ENCODE measurements around the gene STAT3.

Gene STAT3

DNA sequence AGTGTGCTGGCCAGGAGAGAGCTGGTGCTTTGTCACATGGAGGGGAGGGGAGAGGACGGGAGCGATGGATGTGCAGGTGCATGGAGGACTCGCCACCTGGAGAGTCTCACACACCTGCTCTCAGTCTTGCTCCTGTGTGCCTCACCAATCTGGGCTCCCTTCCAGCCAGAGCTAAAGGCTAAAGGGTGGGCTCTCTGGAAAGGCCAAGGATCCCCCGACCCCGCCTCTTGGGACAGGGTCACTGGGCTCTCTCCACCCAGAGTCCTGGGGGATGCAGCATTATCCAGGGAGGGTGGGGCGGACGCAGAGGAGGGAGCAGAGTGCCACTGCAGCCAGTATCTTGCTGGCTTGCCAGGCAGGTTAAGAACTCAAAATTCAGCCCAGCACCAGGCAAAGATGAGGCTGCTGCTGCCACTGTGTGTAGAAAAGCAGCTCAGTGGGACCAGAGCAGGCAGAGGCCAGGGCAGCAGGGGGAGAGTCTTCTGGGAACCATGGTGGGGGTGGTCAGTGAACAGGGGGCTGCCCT lies 106.6 kb downstream of the STAT3 start:
- CTCF ChIA-PET, result interaction anchor here (1.3 kb wide), 1 partner anchor 59 kb away, joined by 5 read pairs; no protein-coding TSS in a partner anchor
- Mint-ChIP-seq H3K27ac (no peak overlapping the region), H3K9me3 (no peaks in the 10 kb centered on the region), H3K4me3 (no peak overlapping the region), H3K36me3 (peaks cover 3% of the 10 kb centered on the region), H3K4me1 (peaks cover 36% of the 10 kb centered on the region), H3K27me3 (no peaks in the 10 kb centered on the region)
- DNase-seq, result no peak

DNA sequence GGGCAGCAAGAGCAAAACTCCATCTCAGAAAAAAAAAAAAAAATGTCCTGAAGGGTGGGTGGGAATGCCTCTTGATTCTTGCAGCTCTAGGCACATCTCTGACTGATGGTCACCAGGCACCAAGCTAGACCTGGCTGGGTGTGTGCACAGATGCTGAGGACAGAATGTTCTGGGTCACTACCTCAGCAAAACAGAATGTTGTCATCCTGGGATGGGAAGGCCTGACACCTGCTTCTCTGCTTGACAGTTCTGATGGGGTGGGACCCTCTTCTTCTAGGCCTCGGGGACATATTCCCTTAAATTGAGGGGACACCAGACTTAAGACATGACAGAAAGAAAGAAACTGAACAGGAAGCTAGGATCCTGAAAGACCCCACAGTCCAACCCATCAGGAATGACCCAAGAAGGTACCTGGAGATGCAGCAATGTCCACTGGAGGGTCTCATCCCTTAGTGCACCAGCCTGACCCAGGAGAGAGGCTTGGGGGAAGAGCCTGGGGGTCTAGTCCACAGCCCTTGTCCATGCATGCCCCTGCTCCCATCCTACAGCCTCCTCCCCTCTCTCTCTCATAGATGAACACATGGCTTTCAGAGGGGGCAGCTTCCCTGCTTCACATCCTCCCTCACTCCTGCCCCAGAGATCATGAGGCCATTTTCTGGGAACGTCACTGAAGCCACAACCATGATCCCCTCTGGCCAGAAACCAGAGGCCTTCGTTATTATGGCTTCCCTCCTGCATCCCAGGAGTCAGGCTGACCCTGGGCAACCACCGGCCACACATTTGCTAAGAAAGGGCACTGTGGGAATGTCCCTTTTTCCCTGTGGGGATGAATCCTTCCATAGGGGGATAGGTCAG lies 108.2 kb downstream of the STAT3 start:
- Mint-ChIP-seq H3K27ac (no peak overlapping the region), H3K4me3 (no peak overlapping the region)

DNA sequence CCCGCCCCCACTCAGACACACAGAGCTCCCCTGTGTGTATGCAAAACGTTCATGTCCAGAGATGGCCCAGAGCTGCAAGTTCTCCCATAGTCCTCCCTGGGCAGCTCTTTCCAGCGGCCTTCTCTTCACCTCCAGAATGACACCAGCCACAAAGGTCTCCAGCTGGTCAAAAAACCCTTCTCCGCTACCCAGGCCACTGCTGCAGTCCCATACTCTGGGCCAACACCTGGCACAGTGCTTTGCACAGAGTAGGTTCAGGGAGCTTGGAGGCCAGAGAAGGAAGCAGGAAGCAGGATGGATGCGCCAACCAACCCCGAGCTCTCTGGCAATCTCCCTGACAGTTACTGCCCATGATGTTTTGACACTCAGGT lies 110.9 kb downstream of the STAT3 start:
- H3K4me1 Mint-ChIP-seq, result peaks cover 35% of the 10 kb centered on the region
- peak overlapping the region; percentile 80 for H3K27ac Mint-ChIP-seq
- no peaks in the 10 kb centered on the region for H3K27me3 Mint-ChIP-seq
- H3K4me3 Mint-ChIP-seq, result peak overlapping the region; percentile 76
- CTCF ChIA-PET, result interaction anchor here (1.0 kb wide), 1 partner anchor 55 kb away, joined by 4 read pairs; no protein-coding TSS in a partner anchor
- no peak for DNase-seq
- no peaks in the 10 kb centered on the region for H3K9me3 Mint-ChIP-seq
- H3K36me3 Mint-ChIP-seq, result peaks cover 17% of the 10 kb centered on the region

More for the DNA sequence above, 108.2 kb downstream of the STAT3 start:
- DNase-seq, result no peak
- Mint-ChIP-seq H3K4me1 (peaks cover 26% of the 10 kb centered on the region), H3K27me3 (no peaks in the 10 kb centered on the region), H3K9me3 (no peaks in the 10 kb centered on the region), H3K36me3 (peaks cover 7% of the 10 kb centered on the region)
- CTCF ChIA-PET, result interaction anchor here (1.7 kb wide), 1 partner anchor 58 kb away, joined by 6 read pairs; no protein-coding TSS in a partner anchor

DNA sequence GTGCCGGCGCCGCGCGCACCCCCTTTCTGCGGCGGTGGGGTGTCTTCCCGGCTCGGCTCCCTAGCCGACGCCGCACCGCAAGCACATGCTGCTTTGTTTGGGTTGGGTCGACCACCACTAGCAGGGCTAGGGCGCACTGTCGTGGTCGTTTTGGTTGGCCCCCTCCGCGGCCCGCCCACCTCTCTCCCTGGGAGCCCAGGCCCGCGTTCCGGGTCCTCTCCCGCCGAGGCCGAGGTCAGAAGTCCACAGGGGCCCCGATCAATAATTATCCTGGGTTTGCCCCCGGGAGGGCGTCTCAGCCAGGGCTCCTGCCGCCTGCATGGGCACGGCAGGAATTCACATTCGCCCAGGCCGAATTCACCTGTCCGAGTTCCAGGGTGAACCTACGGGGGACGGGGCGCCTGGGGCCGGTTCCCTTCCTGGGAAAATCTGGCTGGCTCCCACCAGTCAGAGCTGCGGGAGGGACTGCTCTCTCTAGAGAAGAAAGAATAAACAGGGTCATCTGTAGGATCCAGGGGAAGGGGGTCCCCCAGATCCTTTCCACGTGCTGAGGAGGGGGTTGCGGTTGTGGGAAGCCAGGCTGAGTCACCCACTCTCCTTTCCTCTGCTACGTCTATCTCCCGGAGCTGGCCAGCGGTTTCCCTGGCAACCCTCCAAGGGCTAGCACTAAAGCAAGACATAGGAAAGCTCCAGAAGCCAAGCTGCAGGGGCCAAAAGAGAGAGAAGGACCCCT lies 111.5 kb downstream of the STAT3 start:
- DNase-seq, result peak; percentile 34
- H3K4me1 Mint-ChIP-seq, result peaks cover 40% of the 10 kb centered on the region
- H3K9me3 Mint-ChIP-seq, result no peaks in the 10 kb centered on the region
- CTCF ChIA-PET, result interaction anchor here (1.0 to 2.4 kb wide), 2 partner anchors 54 kb away, joined by 4 to 16 read pairs; no protein-coding TSS in a partner anchor
- H3K27me3 Mint-ChIP-seq, result no peaks in the 10 kb centered on the region
- peak overlapping the region; percentile 80 for H3K27ac Mint-ChIP-seq
- H3K4me3 Mint-ChIP-seq, result peak overlapping the region; percentile 76
- peaks cover 17% of the 10 kb centered on the region for H3K36me3 Mint-ChIP-seq

DNA sequence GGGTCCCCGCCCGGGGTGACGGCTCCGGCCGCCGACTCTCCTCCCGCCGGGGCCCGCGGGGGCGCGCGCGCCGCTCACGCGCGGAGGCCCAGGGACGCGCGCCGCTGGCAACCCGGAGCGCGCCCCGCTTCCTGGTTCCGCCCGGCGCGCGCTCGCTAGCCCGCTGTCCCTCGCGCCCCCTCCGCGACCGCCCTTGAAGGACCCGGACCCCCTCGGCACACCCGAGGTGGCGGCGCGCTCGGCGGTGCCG lies 112.0 kb downstream of the STAT3 start, which contains the start of gene STAT5B:
TSS of gene STAT5B (minus strand) at position 33 of the 250 bp plus-strand sequence. CDS start 44,264 bp downstream, outside the sequence.
- H3K36me3 Mint-ChIP-seq, result peaks cover 20% of the 10 kb centered on the region
- H3K4me3 Mint-ChIP-seq, result peak within 1 kb of the TSS; percentile 95
- no peaks in the 10 kb centered on the region for H3K9me3 Mint-ChIP-seq
- peak; percentile 79 for DNase-seq
- H3K27ac Mint-ChIP-seq, result peak within 1 kb of the TSS; percentile 91
- CTCF ChIA-PET, result interaction anchor here (2.4 kb wide), 1 partner anchor 54 kb away, joined by 16 read pairs; no protein-coding TSS in a partner anchor
- peaks cover 45% of the 10 kb centered on the region for H3K4me1 Mint-ChIP-seq
- H3K27me3 Mint-ChIP-seq, result no peaks in the 10 kb centered on the region

DNA sequence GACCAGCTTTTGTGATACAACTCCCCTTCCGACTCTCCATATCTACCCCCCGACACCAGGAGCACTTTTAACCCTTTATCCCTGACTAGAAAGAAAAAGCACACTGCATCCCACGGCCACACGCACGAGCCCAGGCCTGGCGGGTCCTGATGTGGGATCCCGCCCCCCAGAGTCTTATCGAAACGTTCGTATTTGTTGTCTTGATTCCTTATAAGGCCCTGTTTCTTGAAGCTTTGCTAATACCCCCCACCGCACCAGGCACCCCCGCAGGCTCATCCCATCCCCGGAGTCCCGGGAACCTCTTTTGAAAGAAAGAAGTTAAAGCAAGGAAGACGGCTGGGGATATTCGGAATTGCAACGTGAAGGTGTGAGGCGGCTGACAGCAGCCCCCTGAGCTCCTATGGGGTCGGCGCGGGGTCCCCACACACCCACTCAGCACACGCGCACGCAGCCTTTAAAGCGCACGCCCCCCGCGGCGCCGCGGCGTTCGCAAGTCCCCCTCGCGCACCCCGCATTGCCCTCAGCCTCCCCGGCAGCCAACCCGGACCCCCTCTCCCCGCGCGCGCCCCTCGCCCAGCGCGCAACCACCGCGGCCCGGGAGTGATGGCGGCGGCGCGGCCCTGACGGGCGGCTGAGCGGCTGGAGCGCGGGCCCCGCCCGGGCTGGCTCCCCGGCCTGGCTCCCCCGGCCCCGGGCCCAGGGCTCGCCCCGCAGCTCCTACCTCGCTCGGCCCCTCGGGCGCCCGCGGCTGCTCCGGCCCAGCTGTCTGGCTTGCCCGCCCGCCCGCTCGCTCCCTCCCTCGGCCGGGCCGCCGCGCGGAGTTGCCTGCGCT lies 112.5 kb downstream of the STAT3 start:
- H3K27me3 Mint-ChIP-seq, result no peaks in the 10 kb centered on the region
- no peaks in the 10 kb centered on the region for H3K9me3 Mint-ChIP-seq
- peak overlapping the region; percentile 91 for H3K27ac Mint-ChIP-seq
- H3K4me1 Mint-ChIP-seq, result peaks cover 51% of the 10 kb centered on the region
- DNase-seq, result peak; percentile 55
- peak overlapping the region; percentile 95 for H3K4me3 Mint-ChIP-seq
- CTCF ChIA-PET, result interaction anchor here (0.8 to 2.4 kb wide), 3 partner anchors 20 to 53 kb away, joined by 3 to 16 read pairs (median 3); no protein-coding TSS in a partner anchor
- H3K36me3 Mint-ChIP-seq, result peaks cover 22% of the 10 kb centered on the region

DNA sequence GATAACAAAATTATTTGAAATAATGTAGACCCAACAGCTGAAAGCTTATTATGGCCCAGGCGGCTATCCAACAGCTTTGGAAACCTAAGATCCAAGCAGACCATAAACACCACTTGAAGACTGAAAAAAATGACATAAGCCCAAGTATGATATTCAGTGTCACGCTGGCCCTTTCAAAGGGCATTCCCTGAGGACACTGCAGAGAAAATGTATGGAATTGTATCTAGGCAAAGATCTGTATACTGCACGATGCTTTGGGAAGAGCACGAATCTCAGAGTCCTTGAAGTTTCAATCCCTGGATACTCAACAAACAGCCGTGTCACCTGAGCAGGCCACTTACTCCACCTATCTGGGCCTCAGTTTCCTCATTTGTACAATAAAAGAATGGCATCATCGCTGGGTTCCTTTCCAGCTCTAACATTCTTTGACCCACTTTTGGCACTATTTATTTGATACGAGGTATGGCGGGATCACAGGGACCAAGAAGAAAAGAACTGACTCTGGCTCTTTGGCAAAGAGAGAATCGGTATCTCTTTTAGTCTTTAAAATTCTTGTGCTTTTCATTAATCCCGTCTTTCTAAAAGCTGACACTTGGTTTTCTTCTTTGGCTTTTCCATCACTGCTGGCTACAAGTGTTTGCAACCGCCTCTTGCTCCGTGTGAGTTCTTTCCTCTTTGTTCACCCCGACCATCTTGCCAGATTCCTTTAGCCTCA lies 113.3 kb downstream of the STAT3 start:
- CTCF ChIA-PET, result interaction anchor here (0.8 to 2.4 kb wide), 4 partner anchors 15 to 52 kb away, joined by 3 to 16 read pairs (median 4); no protein-coding TSS in a partner anchor
- Mint-ChIP-seq H3K27ac (peak overlapping the region; percentile 91), H3K4me3 (peak overlapping the region; percentile 95), H3K36me3 (peaks cover 27% of the 10 kb centered on the region), H3K27me3 (no peaks in the 10 kb centered on the region), H3K9me3 (no peaks in the 10 kb centered on the region), H3K4me1 (peaks cover 58% of the 10 kb centered on the region)
- no peak for DNase-seq

DNA sequence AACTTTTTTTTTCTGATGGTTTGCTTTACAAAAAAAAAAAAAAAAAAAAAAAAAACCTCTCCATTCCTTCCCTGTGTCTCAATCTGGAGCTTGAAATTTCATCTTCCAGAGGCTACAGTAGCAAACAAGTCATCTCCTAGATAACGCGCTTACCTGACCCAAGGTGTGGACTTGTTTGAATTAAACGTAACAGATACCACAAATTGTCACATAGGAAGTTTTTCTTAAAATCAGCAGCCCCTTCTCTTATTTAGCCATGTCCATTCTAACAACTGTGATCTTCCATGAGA lies 114.0 kb downstream of the STAT3 start:
- Mint-ChIP-seq H3K4me1 (peaks cover 66% of the 10 kb centered on the region), H3K36me3 (peaks cover 32% of the 10 kb centered on the region), H3K4me3 (peak overlapping the region; percentile 95), H3K9me3 (no peaks in the 10 kb centered on the region), H3K27me3 (no peaks in the 10 kb centered on the region), H3K27ac (peak overlapping the region; percentile 91)
- no peak for DNase-seq
- CTCF ChIA-PET, result interaction anchor here (1.1 to 2.4 kb wide), 2 partner anchors 15 to 52 kb away, joined by 4 to 16 read pairs; no protein-coding TSS in a partner anchor

DNA sequence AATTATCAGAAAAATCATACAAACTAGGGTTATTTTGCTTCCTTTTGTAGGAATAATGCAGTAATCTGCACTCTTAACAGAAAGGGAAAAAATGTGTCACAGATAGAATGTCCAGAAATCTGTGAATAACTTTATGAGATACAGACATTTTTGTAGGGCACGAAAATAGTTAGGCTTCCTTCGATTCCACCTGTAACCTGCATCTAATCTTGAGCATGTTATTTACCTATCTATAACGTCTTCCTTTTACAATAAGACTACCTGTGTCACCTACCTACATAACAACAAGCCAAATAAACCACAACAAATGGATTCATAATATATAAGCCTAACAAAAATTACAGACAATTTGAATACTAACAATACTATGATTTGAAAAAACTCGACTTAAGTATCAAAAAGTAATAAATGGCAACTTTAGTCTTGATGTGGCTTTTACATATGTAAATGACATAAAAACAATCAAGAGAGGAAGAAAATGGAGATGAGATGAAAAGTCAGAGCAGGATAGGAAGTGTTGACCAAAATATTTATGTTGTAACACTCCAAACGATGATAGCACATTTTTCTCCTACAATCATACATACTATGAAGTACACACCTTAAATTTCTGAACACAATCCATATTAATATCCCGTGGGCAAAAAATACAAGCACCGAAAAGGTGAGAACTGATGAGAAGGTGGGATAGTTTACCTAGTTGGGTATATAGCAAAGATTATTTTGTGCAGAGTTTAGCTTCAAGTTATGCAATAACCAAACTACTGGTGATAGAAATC lies 114.6 kb downstream of the STAT3 start:
- Mint-ChIP-seq H3K27me3 (no peaks in the 10 kb centered on the region), H3K4me3 (peak overlapping the region; percentile 95), H3K36me3 (peaks cover 34% of the 10 kb centered on the region), H3K27ac (peak overlapping the region; percentile 91), H3K4me1 (peaks cover 71% of the 10 kb centered on the region), H3K9me3 (no peaks in the 10 kb centered on the region)
- CTCF ChIA-PET, result interaction anchor here (1.1 kb wide), 1 partner anchor 16 kb away, joined by 4 read pairs; no protein-coding TSS in a partner anchor
- no peak for DNase-seq

DNA sequence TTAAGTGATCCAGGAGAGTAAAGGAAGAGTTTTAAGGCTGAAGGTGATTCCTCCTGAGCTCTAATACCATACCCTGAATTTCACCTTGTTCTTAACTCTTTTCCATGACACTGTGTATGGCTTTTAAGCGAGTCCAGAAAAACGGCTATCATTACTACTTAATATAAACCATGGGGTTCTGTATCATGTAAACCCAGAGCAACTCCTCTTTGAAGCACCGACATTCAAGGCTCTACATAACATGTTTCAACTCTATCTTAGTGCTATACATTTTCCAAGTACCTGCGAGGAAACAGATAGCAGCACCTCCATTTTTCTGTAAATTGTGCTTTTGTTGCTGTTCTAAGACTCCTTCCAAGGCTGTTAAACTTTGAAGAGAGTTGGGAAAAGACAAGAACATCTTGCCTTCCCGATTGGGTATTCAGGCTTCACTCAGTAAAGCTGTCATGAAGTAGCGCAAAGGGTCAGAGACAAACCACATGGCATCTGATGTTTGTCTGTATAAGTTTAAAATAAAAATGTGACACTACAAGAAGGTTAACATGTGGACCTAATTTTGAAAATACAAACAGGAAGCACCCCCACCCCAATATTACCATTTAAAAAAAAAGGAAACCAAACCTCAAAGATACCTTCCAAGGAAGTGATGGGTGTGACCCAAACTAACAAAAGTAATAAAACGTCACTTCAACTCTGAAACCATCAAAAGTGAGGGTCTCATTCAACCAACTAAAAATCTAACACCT lies 115.9 kb downstream of the STAT3 start:
- Mint-ChIP-seq H3K27me3 (no peaks in the 10 kb centered on the region), H3K4me1 (peaks cover 74% of the 10 kb centered on the region), H3K36me3 (peaks cover 34% of the 10 kb centered on the region), H3K4me3 (peak overlapping the region; percentile 95), H3K27ac (peak overlapping the region; percentile 91), H3K9me3 (no peaks in the 10 kb centered on the region)
- CTCF ChIA-PET, result no interaction called here
- DNase-seq, result no peak

DNA sequence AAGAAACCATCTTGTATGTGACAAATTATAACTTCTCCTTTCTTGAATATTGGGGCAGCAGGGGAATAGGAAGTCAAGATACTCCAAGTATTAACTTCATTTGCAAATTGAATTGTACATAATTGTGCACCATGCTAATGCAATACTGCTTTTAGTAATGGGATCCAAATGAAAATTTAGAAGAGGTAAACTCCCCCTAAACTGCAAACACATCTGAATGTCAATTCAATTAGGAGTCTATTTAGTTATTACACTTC lies 116.5 kb downstream of the STAT3 start:
- peak overlapping the region; percentile 91 for H3K27ac Mint-ChIP-seq
- H3K4me1 Mint-ChIP-seq, result peaks cover 73% of the 10 kb centered on the region
- peaks cover 39% of the 10 kb centered on the region for H3K36me3 Mint-ChIP-seq
- peak overlapping the region; percentile 95 for H3K4me3 Mint-ChIP-seq
- CTCF ChIA-PET, result no interaction called here
- no peak for DNase-seq
- H3K27me3 Mint-ChIP-seq, result no peaks in the 10 kb centered on the region
- H3K9me3 Mint-ChIP-seq, result no peaks in the 10 kb centered on the region

DNA sequence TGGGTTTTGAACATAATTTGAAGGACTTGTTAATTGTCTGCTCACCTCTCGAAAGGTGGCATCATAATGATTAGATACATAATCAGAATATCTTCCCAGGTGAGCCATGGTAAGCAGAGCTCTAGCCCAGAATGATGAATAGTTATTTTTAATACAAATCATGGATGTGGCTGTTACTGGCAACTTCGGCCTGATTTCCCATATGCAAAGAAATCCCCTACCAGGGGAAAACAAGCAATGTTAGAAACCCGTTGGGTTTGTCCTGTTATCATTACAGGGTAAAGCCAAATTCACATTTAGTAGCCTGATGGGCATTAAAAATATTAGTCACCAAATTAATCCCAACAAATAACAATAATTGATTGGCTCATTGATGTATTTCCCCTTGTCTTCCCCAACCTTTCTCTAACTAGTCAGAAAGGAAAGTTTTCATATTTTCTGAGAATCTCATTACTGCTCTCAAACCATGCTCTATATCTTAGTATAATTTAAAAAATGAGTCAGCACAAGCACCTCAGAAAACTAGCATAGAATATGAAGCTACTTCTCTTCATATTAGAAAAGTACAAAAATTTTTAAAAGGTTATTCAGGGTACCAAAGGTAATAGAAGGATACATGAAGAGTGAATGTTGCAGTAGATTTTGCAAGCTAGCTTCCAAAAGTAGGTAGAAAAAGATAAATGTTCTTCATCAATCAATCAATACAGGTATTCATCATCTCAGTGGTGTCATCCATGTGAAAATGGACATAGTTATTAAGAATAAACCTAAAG lies 117.0 kb downstream of the STAT3 start:
- H3K36me3 Mint-ChIP-seq, result peaks cover 42% of the 10 kb centered on the region
- peak overlapping the region; percentile 95 for H3K4me3 Mint-ChIP-seq
- no peaks in the 10 kb centered on the region for H3K9me3 Mint-ChIP-seq
- DNase-seq, result no peak
- H3K27me3 Mint-ChIP-seq, result no peaks in the 10 kb centered on the region
- H3K4me1 Mint-ChIP-seq, result peaks cover 75% of the 10 kb centered on the region
- H3K27ac Mint-ChIP-seq, result peak overlapping the region; percentile 91
- CTCF ChIA-PET, result interaction anchor here (3.5 kb wide), 1 partner anchor 48 kb away, joined by 19 read pairs; no protein-coding TSS in a partner anchor

All from activated naive CD4-positive, alpha-beta T cell treated with anti-CD3 and anti-CD28 coated beads, Interleukin-2, amount 10 ng/mL, durations not matched to agents 7 days and 5 days (primary cell).